CD14-positive monocyte (primary cell): ENCODE results near the gene DNAH11. TPM values are rescaled to one million over a fixed set of nuclear protein-coding genes. Genes with fewer than 3 reads are reported as not detected.

Experiments
- DNase-seq, 3 donors: peaks; one replicate each; pipeline ENCODE4 v3.0.0-alpha.2; 2011 to 2022
- H2AFZ ChIP-seq: 2 replicates; pipeline ENCODE4 v1.6.0; 2012; ENCODE audit warnings: mild to moderate bottlenecking, low read depth, low read length, inconsistent platforms; ENCODE audit not compliant: insufficient read depth, poor library complexity, severe bottlenecking
- H3K27ac ChIP-seq, 2 donors: 1 replicate in 1 of 2; 2 replicates in 1 of 2; pipeline ENCODE4 v1.5.1; 2012 to 2013; ENCODE audit warnings: low read length in 2 of 2, control low read depth in 1 of 2, inconsistent platforms in 1 of 2, low read depth in 1 of 2, mild to moderate bottlenecking in 1 of 2
- H3K27me3 ChIP-seq, 2 donors: one replicate each; pipeline versions ENCODE4 v1.6.0 to v1.6.1; 2011 to 2013; ENCODE audit warnings: low read length in 2 of 2; ENCODE audit not compliant: control insufficient read depth in 2 of 2, insufficient read depth in 2 of 2
- H3K36me3 ChIP-seq, 2 donors: replicated peaks in 1 of 2; 1 replicate in 1 of 2; 2 replicates in 1 of 2; pipeline versions ENCODE4 v1.5.1 to v1.6.1; 2012 to 2013; ENCODE audit warnings: low read length in 2 of 2, control low read depth in 1 of 2, inconsistent platforms in 1 of 2, mild to moderate bottlenecking in 1 of 2; ENCODE audit not compliant: insufficient read depth in 2 of 2, control insufficient read depth in 1 of 2
- H3K4me1 ChIP-seq, 2 donors: 1 replicate in 1 of 2; 2 replicates in 1 of 2; pipeline versions ENCODE4 v1.5.1 to v1.6.1; 2012 to 2013; ENCODE audit warnings: low read length in 2 of 2, control low read depth in 1 of 2, inconsistent platforms in 1 of 2, mild to moderate bottlenecking in 1 of 2, moderate library complexity in 1 of 2; ENCODE audit not compliant: insufficient read depth in 2 of 2, control insufficient read depth in 1 of 2
- H3K4me2 ChIP-seq: replicated peaks from 2 replicates; pipeline ENCODE3; 2012; ENCODE audit warnings: low read length, moderate library complexity, mild to moderate bottlenecking; ENCODE audit not compliant: poor library complexity, severe bottlenecking; ENCODE audit errors: extremely low read depth
- H3K4me3 ChIP-seq, 3 experiments: fragments of 200-600 bp in 1 of 3; sonication (generic) in 1 of 3; replicated peaks in 1 of 3; 1 replicate in 2 of 3; 2 replicates in 1 of 3; pipeline ENCODE4 v1.5.1; 2011 to 2013; ENCODE audit warnings: low read length in 3 of 3, mild to moderate bottlenecking in 3 of 3, control low read depth in 2 of 3, low read depth in 2 of 3, inconsistent platforms in 1 of 3, moderate library complexity in 1 of 3
- H3K79me2 ChIP-seq: 2 replicates; pipeline ENCODE4 v1.6.0; 2012; ENCODE audit warnings: mild to moderate bottlenecking, control low read depth, inconsistent platforms, low read length, moderate library complexity; ENCODE audit not compliant: insufficient read depth
- H3K9ac ChIP-seq: 2 replicates; pipeline ENCODE4 v1.6.0; 2017; ENCODE audit warnings: low read length, mild to moderate bottlenecking; ENCODE audit not compliant: insufficient read depth, poor library complexity, severe bottlenecking
- H3K9me3 ChIP-seq, 2 donors: replicated peaks in 1 of 2; 1 replicate in 1 of 2; 2 replicates in 1 of 2; pipeline versions ENCODE4 v1.5.1 to v1.6.1; 2012 to 2013; ENCODE audit warnings: low read length in 2 of 2, control low read depth in 1 of 2; ENCODE audit not compliant: control insufficient read depth in 1 of 2, insufficient read depth in 1 of 2
- H4K20me1 ChIP-seq: 2 replicates; pipeline ENCODE4 v1.6.0; 2012; ENCODE audit warnings: mild to moderate bottlenecking, low read length, control low read depth, moderate library complexity; ENCODE audit not compliant: insufficient read depth
- H3K27ac Mint-ChIP-seq, 7 donors: one replicate each; pipeline ENCODE4 v1.8.0; 2020; ENCODE audit warnings: mild to moderate bottlenecking in 7 of 7, mixed read lengths in 7 of 7, moderate library complexity in 6 of 7, inconsistent platforms in 2 of 7
- H3K27me3 Mint-ChIP-seq, 3 donors: one replicate each; pipeline ENCODE4 v1.8.0; 2021 to 2022; ENCODE audit warnings: low read depth in 3 of 3, mild to moderate bottlenecking in 3 of 3, mixed read lengths in 3 of 3, moderate library complexity in 3 of 3, inconsistent platforms in 1 of 3
- H3K36me3 Mint-ChIP-seq, 2 donors: one replicate each; pipeline ENCODE4 v1.8.0; 2020; ENCODE audit warnings: mixed read lengths in 2 of 2, inconsistent platforms in 1 of 2, mild to moderate bottlenecking in 1 of 2
- H3K4me1 Mint-ChIP-seq: one replicate; pipeline ENCODE4 v1.8.0; 2020; ENCODE audit warnings: mild to moderate bottlenecking, mixed read lengths
- H3K4me3 Mint-ChIP-seq, 2 donors: one replicate each; pipeline ENCODE4 v1.8.0; 2020; ENCODE audit warnings: mild to moderate bottlenecking in 2 of 2, mixed read lengths in 2 of 2, moderate library complexity in 1 of 2
- H3K9me3 Mint-ChIP-seq, 7 donors: one replicate each; pipeline ENCODE4 v1.8.0; 2020 to 2022; ENCODE audit warnings: mixed read lengths in 7 of 7, mild to moderate bottlenecking in 6 of 7, moderate library complexity in 6 of 7, inconsistent platforms in 2 of 7
- CTCF ChIP-seq: fragments of 200-600 bp; IDR thresholded peaks from one replicate; pipeline ENCODE4 v1.8.0; 2022; ENCODE audit warnings: antibody characterized with exemption, mild to moderate bottlenecking
- WGBS: methylation state at CpG from one replicate; pipeline ENCODE4 v1.1.5; 2013; ENCODE audit warnings: missing lambda C conversion rate; ENCODE audit not compliant: insufficient coverage; 5-methylcytosine and 5-hydroxymethylcytosine counted together
- intact Hi-C, 2 donors: fragments of 100-400 bp; cut with micrococcal nuclease; formaldehyde crosslinking; loops; one replicate each; pipeline versions ENCODE4 v1.15.0 to v1.15.1; 2023
- polyA plus RNA-seq, 3 donors: library from polyadenylated mRNA; depleted of rRNA in 1 of 3; unstranded in 2 of 3; stranded (reverse) in 1 of 3; fragments of 300-500 nt in 2 of 3; fragments of >200 nt in 1 of 3; fragmentation: Illumina TruSeq in 2 of 3; gene quantifications; 1 replicate in 2 of 3; 2 replicates in 1 of 3; pipeline ENCODE4 v1.2.3, GENCODE V29; 2012 to 2021

Gene DNAH11
- polyA plus RNA-seq, 3 donors = not detected

- H3K4me1 Mint-ChIP-seq = peaks cover 6% of the 10 kb centered on the region
- no peaks in the 10 kb centered on the region for H3K27me3 Mint-ChIP-seq
- intact Hi-C loops = no loop called here
- H3K9me3 Mint-ChIP-seq = peaks cover 5 to 11% (median 7%) of the 10 kb centered on the region in 7 donors
- Histone ChIP-seq H3K9me3 (no peaks in the 10 kb centered on the region), H3K79me2 (no peaks in the 10 kb centered on the region), H3K36me3 (no peaks in the 10 kb centered on the region), H2AFZ (no peak overlapping the region), H3K9ac (no peak overlapping the region), H4K20me1 (no peaks in the 10 kb centered on the region), H3K27ac (no peak overlapping the region), H3K4me2 (no peak overlapping the region), H3K4me1 (peaks cover 8 to 9% of the 10 kb centered on the region in 2 donors), H3K4me3 (no peak overlapping the region), H3K27me3 (no peaks in the 10 kb centered on the region)
- no peak overlapping the region for H3K4me3 Mint-ChIP-seq
- 80% methylated on average over 1 of the region's 6 CpGs for WGBS
- no peak for DNase-seq
- peaks cover 0 to 2% of the 10 kb centered on the region in 2 donors for H3K36me3 Mint-ChIP-seq
- no peak overlapping the region for H3K27ac Mint-ChIP-seq
- TF ChIP-seq CTCF = no peak
Measured at GRCh38 chr7:21585070-21585724, 42.4 kb downstream of the DNAH11 start.

GRCh38 chr7:21587139-21587784 is 44.4 kb downstream of the DNAH11 start:
- peaks cover 5 to 12% (median 7%) of the 10 kb centered on the region in 7 donors for H3K9me3 Mint-ChIP-seq
- H3K4me3 Mint-ChIP-seq = no peak overlapping the region
- no peaks in the 10 kb centered on the region for H4K20me1 ChIP-seq
- peaks cover 0 to 2% of the 10 kb centered on the region in 2 donors for H3K36me3 Mint-ChIP-seq
- no peaks in the 10 kb centered on the region for H3K27me3 ChIP-seq
- H3K9me3 ChIP-seq = no peaks in the 10 kb centered on the region
- intact Hi-C loops = no loop called here
- TF ChIP-seq CTCF = no peak
- H3K4me3 ChIP-seq = no peak overlapping the region
- no peaks in the 10 kb centered on the region for H3K79me2 ChIP-seq
- H3K4me1 ChIP-seq = no peaks in the 10 kb centered on the region
- no peak overlapping the region for H3K4me2 ChIP-seq
- H3K4me1 Mint-ChIP-seq = no peaks in the 10 kb centered on the region
- H3K27me3 Mint-ChIP-seq = no peaks in the 10 kb centered on the region
- whole genome bisulfite sequencing = 90% methylated on average over 1 of the region's 4 CpGs
- no peak overlapping the region for H3K27ac ChIP-seq
- H2AFZ ChIP-seq = no peak overlapping the region
- no peak for DNase-seq
- H3K27ac Mint-ChIP-seq = no peak overlapping the region
- H3K9ac ChIP-seq = no peak overlapping the region
- H3K36me3 ChIP-seq = no peaks in the 10 kb centered on the region
